Naive thymus-derived CD8-positive, alpha-beta T cell (primary cell): Measurements from ENCODE around the gene TUFT1. TPM values are rescaled to one million over a fixed set of nuclear protein-coding genes. Genes with fewer than 3 reads are reported as not detected.
"Not testable (repeated sequence)": the region's sequence is repeated elsewhere in the genome, so short reads cannot be mapped to it uniquely, and the experiment has no call there.

Experiments used
- ATAC-seq, 2 donors: fragments of 150-1000 bp; cut with Tn5 transposase in 1 of 2; sonication (Bioruptor Pico), chemical (Tn5 transposase) in 1 of 2; 1 replicate in 1 of 2; 2 replicates in 1 of 2; pipeline ENCODE4 v1.10.0; 2021; ENCODE audit warnings: mild to moderate bottlenecking in 2 of 2, moderate library complexity in 2 of 2
- POLR2A ChIA-PET: fragments of 350-600 bp; sonication (Branson Sonifier 250); formaldehyde crosslinking; loops from one replicate; lab custom pipeline; 2021; ENCODE audit warnings: antibody characterized with exemption; lab: Charles Lee
- DNase-seq, 10 donors: peaks; one replicate each; pipeline versions ENCODE4 v3.0.0 to v3.0.0-alpha.2; 2020 to 2022
- H3K27ac Mint-ChIP-seq, 10 donors: one replicate each; pipeline ENCODE4 v1.8.0; 2020 to 2022; ENCODE audit warnings: mild to moderate bottlenecking in 10 of 10, mixed read lengths in 10 of 10, moderate library complexity in 4 of 10, inconsistent platforms in 1 of 10
- H3K27me3 Mint-ChIP-seq, 5 donors: one replicate each; pipeline ENCODE4 v1.8.0; 2021 to 2022; ENCODE audit warnings: mixed read lengths in 5 of 5
- H3K36me3 Mint-ChIP-seq, 3 donors: one replicate each; pipeline ENCODE4 v1.8.0; 2020 to 2022; ENCODE audit warnings: mixed read lengths in 3 of 3, mild to moderate bottlenecking in 2 of 3, inconsistent platforms in 1 of 3
- H3K4me1 Mint-ChIP-seq, 4 donors: one replicate each; pipeline ENCODE4 v1.8.0; 2021 to 2022; ENCODE audit warnings: mixed read lengths in 4 of 4
- H3K4me3 Mint-ChIP-seq, 10 donors: one replicate each; pipeline ENCODE4 v1.8.0; 2020 to 2022; ENCODE audit warnings: mild to moderate bottlenecking in 10 of 10, mixed read lengths in 10 of 10, moderate library complexity in 6 of 10, inconsistent platforms in 1 of 10
- H3K9me3 Mint-ChIP-seq, 9 donors: one replicate each; pipeline ENCODE4 v1.8.0; 2020 to 2022; ENCODE audit warnings: mixed read lengths in 9 of 9, mild to moderate bottlenecking in 3 of 9, inconsistent platforms in 1 of 9, moderate library complexity in 1 of 9
- polyA plus RNA-seq, 3 donors: library from polyadenylated mRNA; unstranded; fragments of 300-500 nt; fragmentation: Illumina TruSeq; gene quantifications; one replicate each; pipeline ENCODE4 v1.2.3, GENCODE V29; 2021
- total RNA-seq, 8 experiments: library from RNA in 2 of 8; stranded (reverse) in 2 of 8; gene quantifications; one replicate each; pipeline ENCODE4 v1.2.3 and lab custom pipeline; 2021 to 2026

The TUFT1 gene
- total and polyA plus RNA-seq, 5 experiments from 2014 or later, result 0.80 to 3.2 (median 1.9) TPM

DNA sequence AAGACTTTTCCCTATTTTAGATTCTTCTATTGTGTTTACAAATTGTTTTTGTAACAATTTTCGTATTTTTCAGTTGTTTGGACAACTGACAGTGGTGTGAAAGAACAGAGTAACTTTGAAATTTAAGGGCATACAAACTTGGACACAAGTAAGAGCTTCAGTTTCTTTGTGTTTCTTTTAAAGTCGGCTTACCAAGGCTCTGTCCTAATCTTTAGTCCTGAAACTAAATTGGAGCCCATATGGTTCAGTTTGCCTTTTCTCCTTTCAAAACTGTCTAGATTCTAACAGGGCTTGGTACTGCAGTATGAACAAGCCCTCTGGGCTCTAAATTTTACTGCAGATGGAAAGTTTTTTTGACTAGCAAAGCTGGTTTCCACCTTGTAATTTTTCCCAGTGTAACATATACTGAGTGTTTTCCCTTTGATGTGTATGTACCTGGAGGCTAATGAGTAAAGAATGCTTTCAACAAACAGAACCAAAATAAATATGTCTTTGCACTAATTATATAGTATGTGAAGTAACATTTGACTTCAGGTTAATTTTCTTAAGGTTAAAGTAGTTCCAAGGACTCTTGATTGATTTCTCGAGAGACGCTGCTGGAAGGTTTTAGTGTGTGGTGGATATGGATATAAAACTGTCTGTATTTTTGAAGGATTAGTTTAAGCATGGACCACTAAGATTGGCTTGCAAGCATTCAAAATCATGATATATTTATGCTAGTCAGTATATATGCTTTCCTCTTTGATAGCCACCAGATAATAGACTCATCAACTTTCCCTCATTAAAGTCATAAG, 75.8 kb downstream of the TUFT1 start:
- Mint-ChIP-seq H3K27me3 (no peaks in the 10 kb centered on the region), H3K4me3 (peak overlapping the region in 3 of 10 donors; percentile 2 to 14 (median 2)), H3K4me1 (peaks cover 31 to 68% (median 59%) of the 10 kb centered on the region in 4 donors), H3K36me3 (peaks cover 0 to 20% (median 2%) of the 10 kb centered on the region in 3 donors), H3K9me3 (no peaks in the 10 kb centered on the region), H3K27ac (peak overlapping the region in 3 of 10 donors; percentile 1 to 22 (median 11))
- DNase-seq (no peak), ATAC-seq (no peak)
- POLR2A ChIA-PET, result no interaction called here

GRCh38 chr1:151616505-151616849, 76.4 kb downstream of the TUFT1 start:
- DNase-seq, result no peak
- Mint-ChIP-seq H3K4me3 (no peak overlapping the region), H3K9me3 (no peaks in the 10 kb centered on the region), H3K27me3 (no peaks in the 10 kb centered on the region), H3K36me3 (peaks cover 0 to 20% (median 2%) of the 10 kb centered on the region in 3 donors), H3K27ac (peak overlapping the region in 2 of 10 donors; percentile 11 to 28), H3K4me1 (peaks cover 33 to 73% (median 63%) of the 10 kb centered on the region in 4 donors)
- POLR2A ChIA-PET, result no interaction called here
- ATAC-seq, result no peak

- ATAC-seq, result no peak
- DNase-seq, result no peak
- Mint-ChIP-seq H3K36me3 (peaks cover 0 to 20% (median 2%) of the 10 kb centered on the region in 3 donors), H3K27ac (no peak overlapping the region), H3K4me3 (no peak overlapping the region), H3K4me1 (peaks cover 28 to 70% (median 59%) of the 10 kb centered on the region in 4 donors), H3K9me3 (no peaks in the 10 kb centered on the region), H3K27me3 (no peaks in the 10 kb centered on the region)
- POLR2A ChIA-PET, result no interaction called here
Observed at GRCh38 chr1:151618003-151618402, 77.9 kb downstream of the TUFT1 start.

DNA sequence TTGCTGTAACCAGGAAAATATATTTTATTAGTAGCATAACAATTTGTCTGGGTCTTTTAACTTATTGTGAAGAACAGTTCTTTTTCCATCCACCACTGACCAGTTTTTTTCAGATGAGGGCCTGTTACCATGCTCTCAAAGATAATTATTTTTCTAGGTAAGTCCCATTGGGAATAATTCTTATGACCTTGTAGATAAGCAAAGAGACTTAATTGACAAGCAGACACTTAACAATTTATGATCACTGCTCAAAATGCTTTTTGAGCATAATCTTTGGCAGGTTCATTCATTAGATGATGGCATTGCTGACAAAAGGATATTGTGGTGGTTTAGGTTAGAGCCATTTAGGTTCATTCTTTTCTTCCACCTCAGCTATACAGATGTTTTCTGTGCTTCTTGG, 78.4 kb downstream of the TUFT1 start:
- ATAC-seq, result no peak

GRCh38 chr1:151618996-151619395, 78.9 kb downstream of the TUFT1 start:
- DNase-seq, H3K9me3 Mint-ChIP-seq, H3K27me3 Mint-ChIP-seq, H3K27ac Mint-ChIP-seq, ATAC-seq, H3K4me3 Mint-ChIP-seq: not testable (repeated sequence)
- POLR2A ChIA-PET, result interaction anchor here (0.7 kb wide), 1 partner anchor 354 kb away, joined by 3 read pairs; no protein-coding TSS in a partner anchor
- Mint-ChIP-seq H3K36me3 (peaks cover 0 to 22% (median 2%) of the 10 kb centered on the region in 3 donors), H3K4me1 (peaks cover 20 to 61% (median 49%) of the 10 kb centered on the region in 4 donors)

More for the DNA sequence above, 78.4 kb downstream of the TUFT1 start:
- Mint-ChIP-seq H3K27ac (no peak overlapping the region), H3K36me3 (peaks cover 0 to 22% (median 2%) of the 10 kb centered on the region in 3 donors), H3K4me1 (peaks cover 24 to 65% (median 54%) of the 10 kb centered on the region in 4 donors), H3K4me3 (no peak overlapping the region), H3K9me3 (no peaks in the 10 kb centered on the region), H3K27me3 (no peaks in the 10 kb centered on the region)
- POLR2A ChIA-PET, result no interaction called here
- DNase-seq, result no peak

DNA sequence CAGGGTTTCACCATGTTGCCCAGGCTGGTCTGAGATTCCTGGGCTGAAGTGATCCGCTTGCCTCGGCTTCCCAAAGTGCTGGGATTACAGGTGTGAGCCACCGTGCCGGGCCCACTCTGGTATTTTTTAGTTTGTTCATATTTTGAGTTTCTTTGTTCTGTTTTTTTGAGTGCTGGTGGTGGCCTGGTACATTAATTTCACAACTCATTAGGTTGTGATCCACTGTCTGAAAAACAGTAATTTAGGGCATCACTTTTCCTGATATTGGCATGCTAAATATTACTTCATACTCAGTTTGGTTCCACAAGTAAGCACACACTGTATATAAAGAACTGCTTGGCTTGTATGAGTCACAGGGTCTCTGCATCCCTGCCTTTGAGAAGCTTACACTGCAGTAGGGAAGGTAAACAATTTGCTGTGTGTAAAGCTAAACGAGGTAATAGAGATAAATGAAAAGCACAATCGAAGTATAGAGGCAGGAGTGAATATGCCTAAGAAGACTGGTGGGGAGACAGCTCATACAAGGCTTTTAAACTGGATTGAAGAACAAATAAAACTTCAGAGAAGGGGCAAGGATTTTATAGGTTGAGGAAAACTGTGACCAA, 79.5 kb downstream of the TUFT1 start:
- H3K4me3 Mint-ChIP-seq, result no peak overlapping the region
- no peaks in the 10 kb centered on the region for H3K9me3 Mint-ChIP-seq
- peaks cover 17 to 56% (median 45%) of the 10 kb centered on the region in 4 donors for H3K4me1 Mint-ChIP-seq
- H3K27me3 Mint-ChIP-seq, result no peaks in the 10 kb centered on the region
- POLR2A ChIA-PET, result interaction anchor here (0.7 kb wide), 1 partner anchor 354 kb away, joined by 3 read pairs; no protein-coding TSS in a partner anchor
- DNase-seq (no peak), ATAC-seq (no peak)
- peaks cover 0 to 17% (median 2%) of the 10 kb centered on the region in 3 donors for H3K36me3 Mint-ChIP-seq
- H3K27ac Mint-ChIP-seq, result peak overlapping the region in 4 of 10 donors; percentile 18 to 45 (median 37)

DNA sequence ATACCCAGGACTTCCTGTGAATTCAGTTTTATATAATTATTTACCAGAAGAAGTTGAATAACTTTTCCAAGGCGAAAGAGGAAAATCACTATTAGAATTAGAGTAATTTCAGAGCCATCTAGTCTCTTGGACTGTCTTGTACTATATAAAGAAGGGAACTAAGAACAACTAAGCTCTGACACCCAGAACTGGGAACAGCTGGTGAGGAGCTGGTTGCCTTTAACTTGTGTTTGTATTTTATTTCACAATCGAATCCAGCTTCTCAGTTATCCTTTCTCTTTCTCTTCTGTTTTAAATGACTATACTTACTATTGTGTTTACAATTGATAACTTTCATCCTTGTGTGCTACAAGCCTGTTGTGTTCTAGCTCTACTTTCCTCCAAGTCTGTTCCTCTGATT, 80.2 kb downstream of the TUFT1 start:
- Mint-ChIP-seq H3K9me3 (no peaks in the 10 kb centered on the region), H3K27ac (peak overlapping the region in 3 of 10 donors; percentile 42 to 80 (median 49)), H3K4me3 (no peak overlapping the region), H3K36me3 (peaks cover 0 to 19% (median 1%) of the 10 kb centered on the region in 3 donors), H3K27me3 (no peaks in the 10 kb centered on the region), H3K4me1 (peaks cover 15 to 50% (median 40%) of the 10 kb centered on the region in 4 donors)
- POLR2A ChIA-PET, result interaction anchor here (0.6 kb wide), 1 partner anchor 143 kb away, joined by 4 read pairs; the partner anchor contains the start of gene MRPL9
- ATAC-seq, result no peak
- no peak for DNase-seq

- DNase-seq (no peak), ATAC-seq (no peak)
- H3K9me3 Mint-ChIP-seq, result no peaks in the 10 kb centered on the region
- no peaks in the 10 kb centered on the region for H3K27me3 Mint-ChIP-seq
- H3K27ac Mint-ChIP-seq, result peak overlapping the region in 4 of 10 donors; percentile 11 to 55 (median 27)
- H3K36me3 Mint-ChIP-seq, result peaks cover 0 to 11% (median 0%) of the 10 kb centered on the region in 3 donors
- H3K4me1 Mint-ChIP-seq, result peaks cover 11 to 42% (median 32%) of the 10 kb centered on the region in 4 donors
- peak overlapping the region in 1 of 10 donors; percentile 26 for H3K4me3 Mint-ChIP-seq
- POLR2A ChIA-PET, result no interaction called here
Observed at GRCh38 chr1:151621351-151621750, 81.2 kb downstream of the TUFT1 start.

- Mint-ChIP-seq H3K9me3 (no peaks in the 10 kb centered on the region), H3K4me1 (peaks cover 7 to 29% (median 26%) of the 10 kb centered on the region in 4 donors), H3K27ac (no peak overlapping the region), H3K4me3 (no peak overlapping the region), H3K36me3 (peaks cover 0 to 20% (median 0%) of the 10 kb centered on the region in 3 donors), H3K27me3 (no peaks in the 10 kb centered on the region)
- POLR2A ChIA-PET, result no interaction called here
- DNase-seq, result no peak
- ATAC-seq, result no peak
Observed at GRCh38 chr1:151624783-151625182, 84.7 kb downstream of the TUFT1 start.

DNA sequence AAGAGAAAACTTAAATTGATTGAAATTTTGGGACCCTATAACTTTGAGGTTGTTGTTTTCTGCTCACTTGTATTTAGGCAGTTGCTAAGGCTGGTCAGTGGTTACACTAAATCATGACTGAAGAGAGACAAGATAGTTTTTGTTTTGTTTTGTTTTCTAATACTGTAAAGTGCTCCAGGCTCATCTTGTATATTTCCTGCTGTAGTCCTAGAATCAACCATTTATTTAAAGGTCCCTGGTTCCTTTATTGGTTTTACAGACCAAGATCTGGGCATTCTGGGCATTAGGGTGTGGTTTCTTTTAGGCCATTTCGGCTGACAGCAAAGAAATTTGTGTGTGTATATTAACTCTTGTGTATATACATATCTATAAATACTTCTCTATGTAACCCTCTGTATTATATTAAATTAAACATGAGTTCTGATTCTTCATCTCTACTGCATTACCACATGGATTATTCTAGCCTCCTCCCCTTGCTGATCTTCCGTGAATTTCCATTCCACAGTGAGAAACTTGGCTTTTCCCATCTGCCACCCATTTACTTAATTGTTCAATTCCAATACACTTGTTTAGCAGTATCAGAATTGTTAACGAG, 86.7 kb downstream of the TUFT1 start:
- DNase-seq (no peak), ATAC-seq (no peak)
- H3K9me3 Mint-ChIP-seq, result no peaks in the 10 kb centered on the region
- H3K4me1 Mint-ChIP-seq, result peaks cover 2 to 15% (median 9%) of the 10 kb centered on the region in 4 donors
- POLR2A ChIA-PET, result no interaction called here
- no peak overlapping the region for H3K4me3 Mint-ChIP-seq
- peak overlapping the region in 1 of 10 donors; percentile 65 for H3K27ac Mint-ChIP-seq
- no peaks in the 10 kb centered on the region for H3K27me3 Mint-ChIP-seq
- H3K36me3 Mint-ChIP-seq, result peaks cover 0 to 21% (median 0%) of the 10 kb centered on the region in 3 donors

GRCh38 chr1:151629278-151629677, 89.2 kb downstream of the TUFT1 start:
- no peaks in the 10 kb centered on the region for H3K9me3 Mint-ChIP-seq
- H3K27me3 Mint-ChIP-seq, result no peaks in the 10 kb centered on the region
- peaks cover 0 to 32% (median 0%) of the 10 kb centered on the region in 3 donors for H3K36me3 Mint-ChIP-seq
- no peak overlapping the region for H3K27ac Mint-ChIP-seq
- ATAC-seq (no peak), DNase-seq (no peak)
- H3K4me1 Mint-ChIP-seq, result peaks cover 4 to 23% (median 13%) of the 10 kb centered on the region in 4 donors
- POLR2A ChIA-PET, result no interaction called here
- H3K4me3 Mint-ChIP-seq, result no peak overlapping the region
